Measurements from ENCODE around the gene TBCD.

The TBCD gene

GRCh38 chr17:82858376-82859126 is 106.7 kb downstream of the TBCD start:
- no peak for DNase-seq (ENCODE audit: low spot score)

DNA sequence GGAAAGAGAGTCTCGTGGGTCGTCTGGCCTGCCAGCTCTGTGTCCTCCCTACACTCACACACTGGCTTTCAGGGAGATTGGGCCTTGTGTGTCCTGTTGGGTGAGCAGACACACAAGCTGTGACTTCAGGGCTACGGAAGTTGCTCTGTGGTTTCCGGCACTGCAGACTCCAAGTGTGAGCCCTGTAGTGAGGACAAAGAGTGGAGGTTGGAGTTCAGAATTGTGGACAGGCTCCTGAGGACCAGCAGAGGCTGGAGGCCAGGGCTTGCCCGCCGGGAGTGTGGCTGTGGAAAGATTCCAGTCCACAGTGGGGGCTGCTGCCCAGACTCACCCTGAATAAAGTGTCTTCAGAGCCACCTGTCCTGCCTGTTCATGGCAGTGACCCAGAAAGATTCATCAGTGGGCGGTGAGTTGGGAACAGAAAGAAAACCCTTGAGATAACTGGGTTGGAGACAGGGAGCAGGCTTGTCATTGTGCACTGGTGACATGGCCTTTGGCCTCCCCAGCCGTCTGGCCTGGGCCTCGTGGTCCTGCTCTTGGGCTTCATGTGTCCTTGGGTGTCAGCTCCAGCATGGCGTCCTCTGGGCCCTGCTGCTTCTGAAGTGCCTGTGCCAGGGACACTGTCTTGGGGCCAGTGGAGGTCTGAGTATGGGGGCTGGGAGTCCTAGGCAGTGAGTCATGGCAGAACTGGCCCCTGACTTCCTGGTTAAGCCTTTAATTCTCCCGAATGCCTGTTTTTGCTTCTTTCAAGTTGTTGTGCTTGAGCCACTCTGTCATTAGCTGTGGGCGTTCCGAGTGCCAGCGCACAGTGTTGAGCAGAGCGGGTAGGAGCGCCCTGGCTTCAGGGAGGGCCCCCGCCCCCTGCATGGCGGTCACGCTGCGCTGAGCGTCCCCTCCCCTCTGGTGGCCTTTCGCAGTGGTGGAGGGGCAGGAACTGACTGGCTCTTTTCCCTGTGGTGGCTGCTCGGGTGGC is 107.9 kb downstream of the TBCD start:
- DNase-seq (ENCODE audit: low spot score), result no peak

GRCh38 chr17:82860606-82861392 is 108.9 kb downstream of the TBCD start:
- no peak for DNase-seq (ENCODE audit: low spot score)

DNA sequence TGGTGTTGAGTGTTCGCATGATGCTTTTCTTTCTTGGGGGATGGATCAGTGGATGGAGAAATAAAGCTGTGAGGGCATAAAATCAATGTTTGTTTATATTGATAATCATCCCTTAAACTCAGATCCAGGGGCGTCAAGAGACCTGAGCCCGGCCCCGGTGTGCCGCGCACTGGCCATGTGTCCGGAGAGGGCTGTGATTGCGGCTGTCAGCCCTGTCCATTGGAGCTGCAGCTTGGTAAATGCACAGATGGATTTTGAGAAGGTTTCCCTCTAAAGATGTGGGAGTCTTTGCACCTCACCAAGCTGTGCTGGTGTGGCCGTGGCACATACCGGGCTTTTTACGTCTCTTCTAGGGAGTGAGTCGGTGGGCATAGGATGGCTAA is 109.5 kb downstream of the TBCD start:
- DNase-seq (ENCODE audit: low spot score), result no peak

- DNase-seq (ENCODE audit: low spot score), result no peak
These were observed 110.3 kb downstream of the TBCD start for GRCh38 chr17:82862191-82862590.

DNA sequence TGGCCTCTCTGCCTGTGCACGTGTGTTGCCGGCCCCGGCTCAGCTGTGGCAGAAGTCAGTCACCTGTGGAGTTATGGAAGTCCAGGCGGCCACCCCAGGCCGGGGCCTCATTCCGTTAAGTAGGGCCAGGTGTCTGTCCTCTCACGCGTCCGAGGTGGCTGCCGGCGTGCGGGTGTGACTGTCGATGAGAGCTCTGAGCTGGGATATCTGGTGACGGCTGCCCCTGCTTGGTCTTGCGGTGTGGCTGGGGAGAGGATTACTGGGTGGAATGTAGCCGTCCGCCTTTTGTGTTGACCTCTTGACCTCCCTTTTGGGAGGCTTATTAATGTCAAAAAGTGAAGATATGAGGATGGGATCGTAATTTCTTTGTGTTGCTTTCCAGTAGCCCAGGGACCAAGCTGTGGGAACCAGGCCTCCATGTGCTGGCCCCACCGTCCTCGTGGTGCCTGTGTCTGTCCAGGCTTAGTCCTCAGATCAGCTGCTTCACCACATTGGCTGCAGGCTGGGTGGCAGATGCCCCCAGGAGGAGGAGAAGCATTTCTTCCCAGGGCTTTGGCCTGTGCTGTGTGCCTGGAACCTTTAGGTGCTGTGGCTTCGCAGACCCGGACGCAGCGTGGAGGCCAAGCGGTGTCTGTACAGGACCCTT is 111.0 kb downstream of the TBCD start:
- no peak for DNase-seq (ENCODE audit: low spot score)

DNA sequence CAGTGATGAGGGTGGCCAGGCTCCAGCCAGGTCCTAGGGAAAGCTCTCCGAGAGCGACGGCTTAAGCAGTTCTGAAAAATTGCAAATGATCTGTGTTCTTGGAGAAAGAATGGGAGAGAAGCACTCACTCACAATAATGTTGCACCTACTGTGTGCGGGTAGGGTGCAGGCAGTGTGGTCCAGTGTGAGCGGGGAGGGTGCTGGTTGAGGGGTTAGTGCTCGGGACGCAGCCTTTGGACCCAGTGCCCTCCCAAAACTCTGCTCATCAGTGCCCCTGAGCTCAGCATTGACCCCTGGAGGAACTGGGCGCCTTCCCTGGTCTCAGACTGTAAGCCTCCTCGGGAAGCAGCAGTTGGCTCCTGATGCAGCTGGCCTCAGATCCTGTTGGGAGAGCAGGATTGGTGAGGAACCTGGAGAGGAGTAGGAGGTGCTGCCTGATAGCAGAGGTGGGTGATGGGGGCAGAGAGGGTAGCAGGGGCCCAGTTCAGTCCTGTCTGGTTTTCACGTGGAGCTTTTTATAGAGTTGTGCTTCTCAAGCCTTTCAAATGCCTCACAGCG is 111.6 kb downstream of the TBCD start:
- DNase-seq (ENCODE audit: low spot score), result no peak

GRCh38 chr17:82863941-82864712 is 112.3 kb downstream of the TBCD start:
- DNase-seq (ENCODE audit: low spot score), result no peak

GRCh38 chr17:82864713-82865248 is 112.9 kb downstream of the TBCD start:
- no peak for DNase-seq (ENCODE audit: low spot score)

GRCh38 chr17:82865274-82865673 is 113.4 kb downstream of the TBCD start:
- no peak for DNase-seq (ENCODE audit: low spot score)

GRCh38 chr17:82865774-82866395 is 114.0 kb downstream of the TBCD start:
- no peak for DNase-seq (ENCODE audit: low spot score)

DNA sequence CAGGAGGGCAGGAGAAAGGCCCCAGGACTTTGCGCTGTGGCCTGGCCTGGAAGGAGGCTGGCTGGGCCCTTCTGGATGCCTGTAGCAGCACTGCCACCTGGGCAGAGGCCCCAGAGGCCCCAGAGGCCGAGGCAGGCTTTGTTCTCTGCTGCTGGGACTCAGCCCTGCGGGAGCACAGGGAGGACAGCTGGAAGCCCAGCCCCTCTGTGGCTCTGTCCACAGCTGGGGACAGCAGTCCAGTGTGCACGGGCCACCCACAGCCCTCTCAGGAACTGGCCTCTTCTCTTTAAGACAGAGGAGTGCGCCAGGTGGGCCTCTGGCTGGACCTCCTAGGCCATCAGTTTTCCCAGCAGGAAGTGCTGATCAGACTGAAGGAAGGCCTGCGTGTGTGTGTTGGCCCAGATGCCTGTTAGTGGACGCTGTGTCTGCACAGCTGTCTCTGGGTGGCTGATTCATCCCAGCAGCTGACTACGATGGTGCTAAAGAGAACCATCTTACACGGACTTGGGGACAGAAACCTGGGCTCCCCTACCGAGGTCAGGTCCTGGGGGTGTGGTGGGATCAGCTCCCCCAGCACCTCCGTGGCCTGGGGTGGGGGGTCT is 114.8 kb downstream of the TBCD start:
- DNase-seq (ENCODE audit: low spot score), result no peak

DNA sequence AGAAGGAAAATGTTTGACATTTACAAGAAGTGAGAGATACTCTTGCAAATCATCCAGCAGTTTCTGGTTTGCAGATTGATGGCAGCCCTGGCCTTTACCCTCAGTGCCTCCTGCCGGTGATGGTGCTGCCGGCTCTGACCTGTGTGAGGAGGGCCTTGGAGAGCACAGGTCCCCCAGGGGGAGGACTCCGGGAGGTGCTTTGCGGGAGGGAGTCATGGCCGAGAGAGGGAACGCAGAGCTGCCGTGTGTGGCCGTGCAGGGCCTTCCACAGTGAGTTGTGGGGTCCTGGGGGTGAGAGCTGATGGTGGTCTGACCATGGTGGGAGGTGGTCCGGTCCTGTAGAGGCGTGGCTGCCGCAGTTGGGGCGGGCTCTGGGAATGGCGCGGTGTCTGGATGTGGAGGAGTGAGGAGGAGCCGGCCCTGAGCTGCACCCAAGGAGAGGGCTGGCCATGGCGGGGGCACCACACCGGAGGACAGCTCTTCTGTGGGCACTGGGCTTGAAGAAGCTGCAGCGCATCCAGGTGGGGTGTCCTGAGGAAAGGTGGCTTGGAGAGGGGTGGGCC is 116.0 kb downstream of the TBCD start:
- no peak for DNase-seq (ENCODE audit: low spot score)

GRCh38 chr17:82868715-82869131 is 116.9 kb downstream of the TBCD start:
- no peak for DNase-seq (ENCODE audit: low spot score)

DNA sequence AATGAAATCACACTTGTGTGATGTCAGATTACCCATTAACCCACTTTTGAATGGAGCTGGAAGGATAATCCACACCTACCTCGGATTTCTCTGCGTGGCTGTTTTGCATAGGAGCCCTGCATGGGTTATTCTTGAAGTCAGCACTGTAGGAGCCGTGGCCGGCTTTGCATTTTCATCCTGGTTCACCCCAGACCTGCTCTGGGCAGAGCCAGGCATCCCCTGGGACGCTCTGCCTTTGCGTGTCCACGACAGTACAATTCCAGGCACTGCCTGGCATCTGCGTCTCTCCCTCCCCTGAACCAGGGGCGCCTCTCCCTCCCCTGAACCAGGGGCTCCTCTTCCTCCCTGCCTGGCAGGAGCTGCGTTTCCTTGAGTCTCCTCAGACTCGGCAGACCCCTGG is 117.7 kb downstream of the TBCD start:
- DNase-seq (ENCODE audit: low spot score), result no peak

DNA sequence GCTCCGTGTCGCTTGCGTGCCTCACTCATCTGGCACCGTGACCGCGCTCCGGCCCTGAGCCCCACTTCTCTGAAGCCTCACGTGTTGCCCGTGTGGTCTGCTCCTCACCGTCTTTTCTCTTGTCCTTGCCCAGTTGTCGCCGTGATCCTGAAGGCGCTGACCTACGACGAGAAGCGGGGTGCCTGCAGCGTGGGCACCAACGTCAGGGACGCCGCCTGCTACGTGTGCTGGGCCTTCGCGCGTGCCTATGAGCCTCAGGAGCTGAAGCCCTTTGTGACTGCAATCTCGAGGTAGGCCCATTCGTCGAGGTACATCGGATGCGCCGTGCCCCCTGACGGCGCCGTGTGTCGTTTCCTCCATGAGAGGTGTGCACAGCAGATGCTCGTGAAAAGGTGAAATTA is 118.2 kb downstream of the TBCD start:
- no peak for DNase-seq (ENCODE audit: low spot score)

- DNase-seq (ENCODE audit: low spot score), result no peak
These were observed 118.7 kb downstream of the TBCD start for GRCh38 chr17:82870541-82870940.

DNA sequence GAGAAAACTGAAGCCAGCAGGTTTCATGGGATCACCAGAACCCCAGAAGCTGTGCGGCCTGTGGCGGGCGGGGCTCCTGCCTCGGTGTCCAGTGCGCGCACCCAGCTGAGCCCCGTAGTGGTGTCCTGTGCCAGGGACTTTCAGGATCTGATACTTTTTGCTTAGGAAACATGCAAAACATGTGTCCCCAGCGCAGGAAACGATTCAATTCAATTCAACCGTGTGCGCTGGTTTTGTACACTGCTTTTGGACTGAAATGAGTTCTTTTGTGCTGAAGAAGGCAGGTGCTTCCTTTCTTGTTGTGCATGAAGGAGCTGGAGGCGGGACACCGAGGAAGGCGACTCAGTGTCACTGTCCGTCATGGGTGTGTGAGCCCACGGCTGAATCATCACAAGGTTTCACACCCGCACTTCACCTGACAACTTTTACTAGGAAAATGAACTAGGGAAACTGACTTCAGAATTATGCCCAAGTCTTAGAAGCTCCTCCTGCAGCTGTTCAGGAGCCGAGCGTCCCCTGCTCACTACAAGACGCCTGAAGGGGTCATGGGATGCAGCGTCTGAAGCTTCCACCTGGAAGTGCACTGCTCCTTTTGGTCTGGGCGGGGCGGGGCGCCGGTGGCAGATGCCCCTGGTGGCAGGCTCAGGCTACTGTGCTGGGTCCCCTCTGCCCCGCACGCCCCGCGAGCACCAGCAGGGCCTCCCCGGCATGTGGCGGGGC is 119.4 kb downstream of the TBCD start:
- no peak for DNase-seq (ENCODE audit: low spot score)
